ENCODE results near the gene ALK. TPM values are rescaled to one million over a fixed set of nuclear protein-coding genes. Genes with fewer than 3 reads are reported as not detected.
"Not testable (repeated sequence)": the region's sequence is repeated elsewhere in the genome, so short reads cannot be mapped to it uniquely, and the experiment has no call there.

The ALK gene
- polyA plus RNA-seq, 1 of the 3 experiments (the other 2 are of a cell fraction): 0.30 TPM

DNA sequence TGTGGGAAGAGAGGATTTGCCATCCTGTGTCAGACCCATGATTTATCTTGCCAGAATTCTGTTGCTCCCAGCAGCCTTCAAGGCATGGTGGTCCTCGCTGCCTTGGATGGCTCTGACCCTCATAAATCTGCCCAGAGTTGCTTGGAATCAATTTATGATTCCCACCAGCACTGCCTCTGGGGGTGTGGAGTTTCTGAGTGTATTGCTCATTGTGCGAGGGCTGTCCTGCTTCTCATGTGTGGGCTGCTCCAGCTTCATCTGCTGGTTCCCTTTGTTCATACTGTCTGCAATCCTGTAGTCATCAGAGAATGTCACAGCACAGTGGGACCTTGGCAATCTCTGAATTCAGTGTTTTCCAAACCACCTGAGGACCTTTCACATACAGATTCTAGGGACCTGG is 666.4 kb downstream of the ALK start (continued):
- TF ChIP-seq, protein P1, sequence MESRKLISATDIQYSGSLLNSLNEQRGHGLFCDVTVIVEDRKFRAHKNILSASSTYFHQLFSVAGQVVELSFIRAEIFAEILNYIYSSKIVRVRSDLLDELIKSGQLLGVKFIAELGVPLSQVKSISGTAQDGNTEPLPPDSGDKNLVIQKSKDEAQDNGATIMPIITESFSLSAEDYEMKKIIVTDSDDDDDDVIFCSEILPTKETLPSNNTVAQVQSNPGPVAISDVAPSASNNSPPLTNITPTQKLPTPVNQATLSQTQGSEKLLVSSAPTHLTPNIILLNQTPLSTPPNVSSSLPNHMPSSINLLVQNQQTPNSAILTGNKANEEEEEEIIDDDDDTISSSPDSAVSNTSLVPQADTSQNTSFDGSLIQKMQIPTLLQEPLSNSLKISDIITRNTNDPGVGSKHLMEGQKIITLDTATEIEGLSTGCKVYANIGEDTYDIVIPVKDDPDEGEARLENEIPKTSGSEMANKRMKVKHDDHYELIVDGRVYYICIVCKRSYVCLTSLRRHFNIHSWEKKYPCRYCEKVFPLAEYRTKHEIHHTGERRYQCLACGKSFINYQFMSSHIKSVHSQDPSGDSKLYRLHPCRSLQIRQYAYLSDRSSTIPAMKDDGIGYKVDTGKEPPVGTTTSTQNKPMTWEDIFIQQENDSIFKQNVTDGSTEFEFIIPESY (IDR thresholded peaks at IDR 0.05; ENCODE audit: borderline replicate concordance, low read depth): no peak
- TF ChIP-seq MXI1 (IDR thresholded peaks at IDR 0.05; ENCODE audit: low read depth, low read length) (no peak), RXRA (IDR thresholded peaks at IDR 0.05; ENCODE audit: borderline replicate concordance, low read depth) (no peak), TEAD4 (IDR thresholded peaks at IDR 0.05; ENCODE audit: borderline replicate concordance, insufficient read depth) (no peak), SMC3 (IDR thresholded peaks at IDR 0.05; ENCODE audit: low read depth, low read length) (no peak), CHD2 (IDR thresholded peaks at IDR 0.05; ENCODE audit: low read length, partially characterized antibody) (no peak), TCF12 (IDR thresholded peaks at IDR 0.05) (no peak)
- TF ChIP-seq, protein P2, sequence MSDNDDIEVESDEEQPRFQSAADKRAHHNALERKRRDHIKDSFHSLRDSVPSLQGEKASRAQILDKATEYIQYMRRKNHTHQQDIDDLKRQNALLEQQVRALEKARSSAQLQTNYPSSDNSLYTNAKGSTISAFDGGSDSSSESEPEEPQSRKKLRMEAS (IDR thresholded peaks at IDR 0.05; ENCODE audit: low read depth): no peak

DNA sequence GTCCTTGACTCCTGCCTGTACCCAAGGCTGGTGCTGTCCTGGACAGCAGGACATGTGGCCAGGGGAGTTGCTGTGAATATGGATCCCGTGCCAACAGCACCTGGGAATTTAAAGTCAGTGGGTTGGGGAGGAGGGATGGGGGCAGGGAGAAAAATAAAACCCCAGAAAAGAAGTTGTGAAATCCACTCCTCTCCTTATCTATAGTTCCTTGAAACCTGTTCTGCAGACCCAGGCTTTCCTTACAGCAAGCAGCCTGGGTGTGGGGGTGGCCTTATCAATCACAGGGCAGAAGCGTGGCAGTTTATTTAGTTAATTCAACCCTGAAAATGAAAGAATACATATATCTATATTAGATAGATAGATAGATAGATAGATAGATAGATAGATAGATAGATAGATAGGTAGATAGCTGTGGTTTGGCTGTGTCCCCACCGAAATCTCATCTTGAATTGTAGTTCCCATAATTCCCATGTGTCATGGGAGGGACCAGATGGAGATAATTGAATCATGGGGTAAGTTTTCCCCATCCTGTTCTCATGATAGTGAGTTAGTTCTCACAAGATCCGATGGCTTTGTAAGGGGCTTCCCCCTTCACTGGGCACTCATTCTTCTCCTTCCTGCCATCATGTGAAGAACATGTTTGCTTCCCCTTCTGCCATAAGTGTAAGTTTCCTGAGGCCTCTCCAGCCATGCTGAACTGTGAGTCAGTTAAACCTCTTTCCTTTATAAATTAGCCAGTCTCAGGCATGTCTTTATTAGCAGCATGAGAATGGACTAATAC is 667.7 kb downstream of the ALK start:
- H3K36me3 ChIP-seq (replicated peaks in 1 of 2; ENCODE audit: control insufficient read depth in 1 of 2, insufficient read depth in 2 of 2, low read length in 1 of 2); DNase-seq; H3K79me2 ChIP-seq (ENCODE audit: insufficient read depth); H3K4me2 ChIP-seq; H3K9me3 ChIP-seq; H2AFZ ChIP-seq (ENCODE audit: low read depth); H4K20me1 ChIP-seq (ENCODE audit: insufficient read depth); POLR2A ChIA-PET; H3K4me3 ChIP-seq (ENCODE audit: low read depth in 2 of 2, low read length in 1 of 2); H3K9me2 ChIP-seq; H3K27me3 ChIP-seq (ENCODE audit: insufficient read depth); H3F3A ChIP-seq (replicated peaks; ENCODE audit: insufficient read depth); H3K9ac ChIP-seq: not testable (repeated sequence)
- Histone ChIP-seq H3K27ac (ENCODE audit: low read depth in 2 of 2, low read length in 1 of 2) (peak overlapping the region in 1 of 2 experiments; percentile 14; a peak in 1 of 4 replicates), H3K4me1 (ENCODE audit: control insufficient read depth in 1 of 2, insufficient read depth in 2 of 2, low read depth in 1 of 2, low read length in 1 of 2) (peaks cover 0 to 47% of the 10 kb centered on the region in 2 experiments; a peak in 1 of 4 replicates)
- 31% methylated on average over 4 of the region's 4 CpGs for WGBS (ENCODE audit: low lambda C conversion rate)
- CTCF ChIA-PET: interaction anchor here (2.1 kb wide), 1 partner anchor 55 kb away, joined by 5 read pairs; no protein-coding TSS in a partner anchor

DNA sequence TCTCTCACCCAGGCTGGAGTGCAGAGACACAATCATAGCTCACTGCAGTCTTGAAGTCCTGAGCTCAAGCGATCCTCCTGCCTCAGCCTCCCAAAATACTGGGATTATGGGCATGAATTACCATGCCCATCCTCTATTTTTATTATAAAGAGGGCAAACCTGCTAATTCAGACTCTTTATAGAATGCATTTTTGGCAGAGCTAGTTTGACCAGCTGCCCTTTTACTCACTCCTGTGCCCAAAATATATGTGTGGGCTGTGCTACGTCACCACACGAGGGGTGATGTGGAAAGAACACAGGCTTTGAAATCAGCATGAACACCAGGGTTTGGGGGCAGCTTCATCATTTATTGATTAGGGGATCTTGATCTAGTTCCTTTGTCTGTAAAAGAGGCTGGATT is 668.4 kb downstream of the ALK start:
- CTCF ChIA-PET: interaction anchor here (0.9 to 2.1 kb wide), 2 partner anchors 10 to 56 kb away, joined by 4 to 5 read pairs; no protein-coding TSS in a partner anchor
- no peaks in the 10 kb centered on the region for H3K9me2 ChIP-seq
- no peaks in the 10 kb centered on the region for H3K79me2 ChIP-seq (ENCODE audit: insufficient read depth)
- H4K20me1 ChIP-seq (ENCODE audit: insufficient read depth): no peaks in the 10 kb centered on the region
- WGBS (ENCODE audit: low lambda C conversion rate): 29% methylated on average over 3 of the region's 3 CpGs
- no peaks in the 10 kb centered on the region for H3F3A ChIP-seq (replicated peaks; ENCODE audit: insufficient read depth)
- no peak overlapping the region for H2AFZ ChIP-seq (ENCODE audit: low read depth)
- no peak overlapping the region for H3K9ac ChIP-seq
- no peaks in the 10 kb centered on the region for H3K36me3 ChIP-seq (replicated peaks in 1 of 2; ENCODE audit: control insufficient read depth in 1 of 2, insufficient read depth in 2 of 2, low read length in 1 of 2)
- peaks cover 6% of the 10 kb centered on the region; the same call in 1 of the 2 replicates for H3K27me3 ChIP-seq (ENCODE audit: insufficient read depth)
- no peak for DNase-seq
- H3K27ac ChIP-seq (ENCODE audit: low read depth in 2 of 2, low read length in 1 of 2): no peak overlapping the region
- no peaks in the 10 kb centered on the region for H3K9me3 ChIP-seq
- H3K4me2 ChIP-seq: no peak overlapping the region
- peaks cover 0 to 47% of the 10 kb centered on the region in 2 experiments; a peak in 1 of 4 replicates for H3K4me1 ChIP-seq (ENCODE audit: control insufficient read depth in 1 of 2, insufficient read depth in 2 of 2, low read depth in 1 of 2, low read length in 1 of 2)
- H3K4me3 ChIP-seq (ENCODE audit: low read depth in 2 of 2, low read length in 1 of 2): no peak overlapping the region
- POLR2A ChIA-PET: no interaction called here
- TF ChIP-seq, protein P3, sequence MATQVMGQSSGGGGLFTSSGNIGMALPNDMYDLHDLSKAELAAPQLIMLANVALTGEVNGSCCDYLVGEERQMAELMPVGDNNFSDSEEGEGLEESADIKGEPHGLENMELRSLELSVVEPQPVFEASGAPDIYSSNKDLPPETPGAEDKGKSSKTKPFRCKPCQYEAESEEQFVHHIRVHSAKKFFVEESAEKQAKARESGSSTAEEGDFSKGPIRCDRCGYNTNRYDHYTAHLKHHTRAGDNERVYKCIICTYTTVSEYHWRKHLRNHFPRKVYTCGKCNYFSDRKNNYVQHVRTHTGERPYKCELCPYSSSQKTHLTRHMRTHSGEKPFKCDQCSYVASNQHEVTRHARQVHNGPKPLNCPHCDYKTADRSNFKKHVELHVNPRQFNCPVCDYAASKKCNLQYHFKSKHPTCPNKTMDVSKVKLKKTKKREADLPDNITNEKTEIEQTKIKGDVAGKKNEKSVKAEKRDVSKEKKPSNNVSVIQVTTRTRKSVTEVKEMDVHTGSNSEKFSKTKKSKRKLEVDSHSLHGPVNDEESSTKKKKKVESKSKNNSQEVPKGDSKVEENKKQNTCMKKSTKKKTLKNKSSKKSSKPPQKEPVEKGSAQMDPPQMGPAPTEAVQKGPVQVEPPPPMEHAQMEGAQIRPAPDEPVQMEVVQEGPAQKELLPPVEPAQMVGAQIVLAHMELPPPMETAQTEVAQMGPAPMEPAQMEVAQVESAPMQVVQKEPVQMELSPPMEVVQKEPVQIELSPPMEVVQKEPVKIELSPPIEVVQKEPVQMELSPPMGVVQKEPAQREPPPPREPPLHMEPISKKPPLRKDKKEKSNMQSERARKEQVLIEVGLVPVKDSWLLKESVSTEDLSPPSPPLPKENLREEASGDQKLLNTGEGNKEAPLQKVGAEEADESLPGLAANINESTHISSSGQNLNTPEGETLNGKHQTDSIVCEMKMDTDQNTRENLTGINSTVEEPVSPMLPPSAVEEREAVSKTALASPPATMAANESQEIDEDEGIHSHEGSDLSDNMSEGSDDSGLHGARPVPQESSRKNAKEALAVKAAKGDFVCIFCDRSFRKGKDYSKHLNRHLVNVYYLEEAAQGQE (IDR thresholded peaks at IDR 0.05; ENCODE audit: low read depth, low read length): no peak
- no peak for TF ChIP-seq TAF1 (IDR thresholded peaks at IDR 0.05; ENCODE audit: borderline replicate concordance, low read depth, low read length)
- TF ChIP-seq NFIC (IDR thresholded peaks at IDR 0.05; ENCODE audit: borderline replicate concordance): no peak
- TF ChIP-seq, protein P4, sequence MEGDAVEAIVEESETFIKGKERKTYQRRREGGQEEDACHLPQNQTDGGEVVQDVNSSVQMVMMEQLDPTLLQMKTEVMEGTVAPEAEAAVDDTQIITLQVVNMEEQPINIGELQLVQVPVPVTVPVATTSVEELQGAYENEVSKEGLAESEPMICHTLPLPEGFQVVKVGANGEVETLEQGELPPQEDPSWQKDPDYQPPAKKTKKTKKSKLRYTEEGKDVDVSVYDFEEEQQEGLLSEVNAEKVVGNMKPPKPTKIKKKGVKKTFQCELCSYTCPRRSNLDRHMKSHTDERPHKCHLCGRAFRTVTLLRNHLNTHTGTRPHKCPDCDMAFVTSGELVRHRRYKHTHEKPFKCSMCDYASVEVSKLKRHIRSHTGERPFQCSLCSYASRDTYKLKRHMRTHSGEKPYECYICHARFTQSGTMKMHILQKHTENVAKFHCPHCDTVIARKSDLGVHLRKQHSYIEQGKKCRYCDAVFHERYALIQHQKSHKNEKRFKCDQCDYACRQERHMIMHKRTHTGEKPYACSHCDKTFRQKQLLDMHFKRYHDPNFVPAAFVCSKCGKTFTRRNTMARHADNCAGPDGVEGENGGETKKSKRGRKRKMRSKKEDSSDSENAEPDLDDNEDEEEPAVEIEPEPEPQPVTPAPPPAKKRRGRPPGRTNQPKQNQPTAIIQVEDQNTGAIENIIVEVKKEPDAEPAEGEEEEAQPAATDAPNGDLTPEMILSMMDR (IDR thresholded peaks at IDR 0.05): no peak
- TF ChIP-seq GATA2 (CRISPR knock-in tag; IDR thresholded peaks at IDR 0.05): no peak
- TF ChIP-seq SMC3 (IDR thresholded peaks at IDR 0.05; ENCODE audit: low read depth, low read length): no peak
- no peak for TF ChIP-seq TCF12 (IDR thresholded peaks at IDR 0.05)
- TF ChIP-seq, protein P5, sequence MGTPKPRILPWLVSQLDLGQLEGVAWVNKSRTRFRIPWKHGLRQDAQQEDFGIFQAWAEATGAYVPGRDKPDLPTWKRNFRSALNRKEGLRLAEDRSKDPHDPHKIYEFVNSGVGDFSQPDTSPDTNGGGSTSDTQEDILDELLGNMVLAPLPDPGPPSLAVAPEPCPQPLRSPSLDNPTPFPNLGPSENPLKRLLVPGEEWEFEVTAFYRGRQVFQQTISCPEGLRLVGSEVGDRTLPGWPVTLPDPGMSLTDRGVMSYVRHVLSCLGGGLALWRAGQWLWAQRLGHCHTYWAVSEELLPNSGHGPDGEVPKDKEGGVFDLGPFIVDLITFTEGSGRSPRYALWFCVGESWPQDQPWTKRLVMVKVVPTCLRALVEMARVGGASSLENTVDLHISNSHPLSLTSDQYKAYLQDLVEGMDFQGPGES (IDR thresholded peaks at IDR 0.05; ENCODE audit: low read depth, low read length): no peak
- no peak for TF ChIP-seq FOXJ3 (CRISPR knock-in tag; IDR thresholded peaks at IDR 0.05)
